ENCODE results near the gene PYDC1.
A peak's percentile ranks its signal among the peaks of the same experiment; 100 is the strongest.
"Not testable (repeated sequence)": the region's sequence is repeated elsewhere in the genome, so short reads cannot be mapped to it uniquely, and the experiment has no call there.

PYDC1 gene

GRCh38 chr16:31200821-31201568 is 15.9 kb downstream of the PYDC1 start:
- H3K4me1 ChIP-seq (ENCODE audit: control insufficient read depth, insufficient read depth, low read length), result peaks cover 6% of the 10 kb centered on the region
- H3K9ac ChIP-seq (ENCODE audit: low read depth, low read length), result no peak overlapping the region
- peaks cover 12% of the 10 kb centered on the region for H3K36me3 ChIP-seq (ENCODE audit: control insufficient read depth, insufficient read depth, low read length)
- H3K4me3 ChIP-seq (ENCODE audit: low read depth, low read length), result peak overlapping the region; percentile 77
- no peaks in the 10 kb centered on the region for H3K9me3 ChIP-seq (ENCODE audit: control insufficient read depth, insufficient read depth, low read length)
- H3K27me3 ChIP-seq (ENCODE audit: control insufficient read depth, insufficient read depth, low read length), result peaks cover 4% of the 10 kb centered on the region

- H3K9me3 ChIP-seq (ENCODE audit: control insufficient read depth, insufficient read depth, low read length); H3K4me1 ChIP-seq (ENCODE audit: control insufficient read depth, insufficient read depth, low read length); H3K9ac ChIP-seq (ENCODE audit: low read depth, low read length); H3K27me3 ChIP-seq (ENCODE audit: control insufficient read depth, insufficient read depth, low read length); H3K4me3 ChIP-seq (ENCODE audit: low read depth, low read length): not testable (repeated sequence)
- H3K36me3 ChIP-seq (ENCODE audit: control insufficient read depth, insufficient read depth, low read length), result peaks cover 20% of the 10 kb centered on the region
Measured at GRCh38 chr16:31200111-31200510, 16.8 kb downstream of the PYDC1 start.

- Histone ChIP-seq H3K9ac (ENCODE audit: low read depth, low read length) (no peak overlapping the region), H3K4me1 (ENCODE audit: control insufficient read depth, insufficient read depth, low read length) (peaks cover 6% of the 10 kb centered on the region), H3K4me3 (ENCODE audit: low read depth, low read length) (no peak overlapping the region), H3K36me3 (ENCODE audit: control insufficient read depth, insufficient read depth, low read length) (peaks cover 25% of the 10 kb centered on the region), H3K27me3 (ENCODE audit: control insufficient read depth, insufficient read depth, low read length) (peaks cover 4% of the 10 kb centered on the region), H3K9me3 (ENCODE audit: control insufficient read depth, insufficient read depth, low read length) (no peaks in the 10 kb centered on the region)
Measured at GRCh38 chr16:31199430-31200041, 17.4 kb downstream of the PYDC1 start.

GRCh38 chr16:31198207-31198882 is 18.6 kb downstream of the PYDC1 start:
- Histone ChIP-seq H3K4me1 (ENCODE audit: control insufficient read depth, insufficient read depth, low read length) (peaks cover 6% of the 10 kb centered on the region), H3K27me3 (ENCODE audit: control insufficient read depth, insufficient read depth, low read length) (peaks cover 4% of the 10 kb centered on the region), H3K9me3 (ENCODE audit: control insufficient read depth, insufficient read depth, low read length) (no peaks in the 10 kb centered on the region), H3K4me3 (ENCODE audit: low read depth, low read length) (no peak overlapping the region), H3K9ac (ENCODE audit: low read depth, low read length) (no peak overlapping the region), H3K36me3 (ENCODE audit: control insufficient read depth, insufficient read depth, low read length) (peaks cover 36% of the 10 kb centered on the region)

- Histone ChIP-seq H3K9me3 (ENCODE audit: control insufficient read depth, insufficient read depth, low read length) (no peaks in the 10 kb centered on the region), H3K4me3 (ENCODE audit: low read depth, low read length) (no peak overlapping the region), H3K4me1 (ENCODE audit: control insufficient read depth, insufficient read depth, low read length) (peaks cover 6% of the 10 kb centered on the region), H3K27me3 (ENCODE audit: control insufficient read depth, insufficient read depth, low read length) (no peaks in the 10 kb centered on the region), H3K36me3 (ENCODE audit: control insufficient read depth, insufficient read depth, low read length) (peaks cover 53% of the 10 kb centered on the region), H3K9ac (ENCODE audit: low read depth, low read length) (no peak overlapping the region)
Measured at GRCh38 chr16:31196324-31197088, 20.4 kb downstream of the PYDC1 start.

- peaks cover 59% of the 10 kb centered on the region for H3K36me3 ChIP-seq (ENCODE audit: control insufficient read depth, insufficient read depth, low read length)
- H3K4me3 ChIP-seq (ENCODE audit: low read depth, low read length); H3K9ac ChIP-seq (ENCODE audit: low read depth, low read length); H3K9me3 ChIP-seq (ENCODE audit: control insufficient read depth, insufficient read depth, low read length); H3K27me3 ChIP-seq (ENCODE audit: control insufficient read depth, insufficient read depth, low read length); H3K4me1 ChIP-seq (ENCODE audit: control insufficient read depth, insufficient read depth, low read length): not testable (repeated sequence)
Measured at GRCh38 chr16:31195861-31196260, 21.1 kb downstream of the PYDC1 start.

- Histone ChIP-seq H3K36me3 (ENCODE audit: control insufficient read depth, insufficient read depth, low read length) (peaks cover 68% of the 10 kb centered on the region), H3K9me3 (ENCODE audit: control insufficient read depth, insufficient read depth, low read length) (no peaks in the 10 kb centered on the region), H3K4me3 (ENCODE audit: low read depth, low read length) (no peak overlapping the region), H3K27me3 (ENCODE audit: control insufficient read depth, insufficient read depth, low read length) (no peaks in the 10 kb centered on the region), H3K9ac (ENCODE audit: low read depth, low read length) (no peak overlapping the region), H3K4me1 (ENCODE audit: control insufficient read depth, insufficient read depth, low read length) (no peaks in the 10 kb centered on the region)
Measured at GRCh38 chr16:31194898-31195297, 22.0 kb downstream of the PYDC1 start.

GRCh38 chr16:31193874-31194273 is 23.1 kb downstream of the PYDC1 start:
- H3K4me3 ChIP-seq (ENCODE audit: low read depth, low read length), result no peak overlapping the region
- H3K9ac ChIP-seq (ENCODE audit: low read depth, low read length), result no peak overlapping the region
- H3K36me3 ChIP-seq (ENCODE audit: control insufficient read depth, insufficient read depth, low read length), result peaks cover 72% of the 10 kb centered on the region
- H3K27me3 ChIP-seq (ENCODE audit: control insufficient read depth, insufficient read depth, low read length), result no peaks in the 10 kb centered on the region
- H3K4me1 ChIP-seq (ENCODE audit: control insufficient read depth, insufficient read depth, low read length), result no peaks in the 10 kb centered on the region
- no peaks in the 10 kb centered on the region for H3K9me3 ChIP-seq (ENCODE audit: control insufficient read depth, insufficient read depth, low read length)

GRCh38 chr16:31192856-31193642 is 23.9 kb downstream of the PYDC1 start:
- no peak overlapping the region for H3K9ac ChIP-seq (ENCODE audit: low read depth, low read length)
- no peaks in the 10 kb centered on the region for H3K4me1 ChIP-seq (ENCODE audit: control insufficient read depth, insufficient read depth, low read length)
- peaks cover 80% of the 10 kb centered on the region for H3K36me3 ChIP-seq (ENCODE audit: control insufficient read depth, insufficient read depth, low read length)
- no peaks in the 10 kb centered on the region for H3K27me3 ChIP-seq (ENCODE audit: control insufficient read depth, insufficient read depth, low read length)
- H3K9me3 ChIP-seq (ENCODE audit: control insufficient read depth, insufficient read depth, low read length), result no peaks in the 10 kb centered on the region
- no peak overlapping the region for H3K4me3 ChIP-seq (ENCODE audit: low read depth, low read length)

- H3K36me3 ChIP-seq (ENCODE audit: control insufficient read depth, insufficient read depth, low read length), result peaks cover 92% of the 10 kb centered on the region
- H3K27me3 ChIP-seq (ENCODE audit: control insufficient read depth, insufficient read depth, low read length), result no peaks in the 10 kb centered on the region
- H3K4me1 ChIP-seq (ENCODE audit: control insufficient read depth, insufficient read depth, low read length), result no peaks in the 10 kb centered on the region
- H3K9ac ChIP-seq (ENCODE audit: low read depth, low read length), result no peak overlapping the region
- no peak overlapping the region for H3K4me3 ChIP-seq (ENCODE audit: low read depth, low read length)
- no peaks in the 10 kb centered on the region for H3K9me3 ChIP-seq (ENCODE audit: control insufficient read depth, insufficient read depth, low read length)
Measured at GRCh38 chr16:31191697-31192428, 25.1 kb downstream of the PYDC1 start.
